Medulla oblongata (tissue), 1 donor: ENCODE measurements around the gene TEX54.
A peak's percentile ranks its signal among the peaks of the same experiment; 100 is the strongest.

Source experiments
- DNase-seq: peaks from one replicate; pipeline ENCODE4 v3.0.0-alpha.2; 2015; ENCODE audit errors: extremely low spot score

Gene TEX54

GRCh38 chr11:62788991-62789390 lies 43.6 kb downstream of the TEX54 start:
- no peak for DNase-seq

GRCh38 chr11:62787005-62787759 lies 45.5 kb downstream of the TEX54 start, which contains the start of gene TMEM179B:
Gene TMEM179B, plus strand, starts transcription at chr11:62787402. Its CDS starts 30 bp downstream, at chr11:62787432.
- peak; percentile 99 for DNase-seq

- peak; percentile 92 for DNase-seq
Observed at GRCh38 chr11:62786318-62787004, 46.2 kb downstream of the TEX54 start.

GRCh38 chr11:62782753-62783152 lies 49.9 kb downstream of the TEX54 start:
- DNase-seq, result no peak
